Measurements from ENCODE around the gene THBS1.

The THBS1 gene

GRCh38 chr15:39580485-39581241, at the start of gene THBS1:
TSS of gene THBS1 (plus strand) at chr15:39581079. CDS start at chr15:39581858, 779 bp downstream.
- DNase-seq (ENCODE audit: low read depth in 2 of 2) = no peak

GRCh38 chr15:39534996-39535395, 45.9 kb upstream of the THBS1 start:
- no peak for DNase-seq (ENCODE audit: low read depth in 2 of 2)

- DNase-seq (ENCODE audit: low read depth in 2 of 2) = no peak
Observed at GRCh38 chr15:39535466-39535865, 45.4 kb upstream of the THBS1 start.

GRCh38 chr15:39538936-39539335, 41.9 kb upstream of the THBS1 start:
- no peak for DNase-seq (ENCODE audit: low read depth in 2 of 2)

GRCh38 chr15:39539466-39539865, 41.4 kb upstream of the THBS1 start:
- DNase-seq (ENCODE audit: low read depth in 2 of 2) = no peak

GRCh38 chr15:39539973-39540558, 40.8 kb upstream of the THBS1 start:
- no peak for DNase-seq (ENCODE audit: low read depth in 2 of 2)

- DNase-seq (ENCODE audit: low read depth in 2 of 2) = no peak
Observed at GRCh38 chr15:39542385-39543065, 38.4 kb upstream of the THBS1 start.

- DNase-seq (ENCODE audit: low read depth in 2 of 2) = no peak
Observed at GRCh38 chr15:39543651-39544050, 37.2 kb upstream of the THBS1 start.

GRCh38 chr15:39546842-39547241, 34.0 kb upstream of the THBS1 start:
- DNase-seq (ENCODE audit: low read depth in 2 of 2) = no peak

GRCh38 chr15:39548561-39548960, 32.3 kb upstream of the THBS1 start:
- DNase-seq (ENCODE audit: low read depth in 2 of 2) = no peak

- DNase-seq (ENCODE audit: low read depth in 2 of 2) = no peak
Observed at GRCh38 chr15:39549912-39550311, 31.0 kb upstream of the THBS1 start.

- DNase-seq (ENCODE audit: low read depth in 2 of 2) = no peak
Observed at GRCh38 chr15:39551476-39551875, 29.4 kb upstream of the THBS1 start.

GRCh38 chr15:39552556-39552955, 28.3 kb upstream of the THBS1 start:
- no peak for DNase-seq (ENCODE audit: low read depth in 2 of 2)

- DNase-seq (ENCODE audit: low read depth in 2 of 2) = no peak
Observed at GRCh38 chr15:39553947-39554693, 26.8 kb upstream of the THBS1 start.

GRCh38 chr15:39554746-39555387, 26.0 kb upstream of the THBS1 start:
- DNase-seq (ENCODE audit: low read depth in 2 of 2) = no peak

- no peak for DNase-seq (ENCODE audit: low read depth in 2 of 2)
Observed at GRCh38 chr15:39555885-39556284, 25.0 kb upstream of the THBS1 start.

- DNase-seq (ENCODE audit: low read depth in 2 of 2) = no peak
Observed at GRCh38 chr15:39556461-39556860, 24.4 kb upstream of the THBS1 start.

GRCh38 chr15:39558421-39558820, 22.5 kb upstream of the THBS1 start:
- DNase-seq (ENCODE audit: low read depth in 2 of 2) = no peak

GRCh38 chr15:39564972-39565665, 15.8 kb upstream of the THBS1 start:
- DNase-seq (ENCODE audit: low read depth in 2 of 2) = no peak

GRCh38 chr15:39565851-39566250, 15.0 kb upstream of the THBS1 start:
- DNase-seq (ENCODE audit: low read depth in 2 of 2) = no peak

GRCh38 chr15:39573287-39573686, 7.6 kb upstream of the THBS1 start:
- no peak for DNase-seq (ENCODE audit: low read depth in 2 of 2)

All from stimulated activated CD4-positive, alpha-beta T cell treated with anti-CD3 and anti-CD28 coated beads, Interleukin-1b, Interleukin-23, amount 100 ng/mL, for 1 hour (primary cell).